Forelimb muscle (tissue), 1 donor: Measurements from ENCODE around the gene SERPINB6. TPM values are rescaled to one million over a fixed set of nuclear protein-coding genes. Genes with fewer than 3 reads are reported as not detected.
"Not testable (repeated sequence)": the region's sequence is repeated elsewhere in the genome, so short reads cannot be mapped to it uniquely, and the experiment has no call there.

ENCODE experiments used
- DNase-seq: peaks from one replicate; pipeline ENCODE4 v3.0.0-alpha.2; 2013; ENCODE audit warnings: low read depth
- polyA plus RNA-seq: library from polyadenylated mRNA; unstranded; fragments of 120-200 nt; gene quantifications from one replicate; pipeline ENCODE4 v1.2.1, GENCODE V29; 2013; ENCODE audit not compliant: insufficient read length

Gene SERPINB6
- polyA plus RNA-seq, 1 donor, result 80.5 TPM

DNA sequence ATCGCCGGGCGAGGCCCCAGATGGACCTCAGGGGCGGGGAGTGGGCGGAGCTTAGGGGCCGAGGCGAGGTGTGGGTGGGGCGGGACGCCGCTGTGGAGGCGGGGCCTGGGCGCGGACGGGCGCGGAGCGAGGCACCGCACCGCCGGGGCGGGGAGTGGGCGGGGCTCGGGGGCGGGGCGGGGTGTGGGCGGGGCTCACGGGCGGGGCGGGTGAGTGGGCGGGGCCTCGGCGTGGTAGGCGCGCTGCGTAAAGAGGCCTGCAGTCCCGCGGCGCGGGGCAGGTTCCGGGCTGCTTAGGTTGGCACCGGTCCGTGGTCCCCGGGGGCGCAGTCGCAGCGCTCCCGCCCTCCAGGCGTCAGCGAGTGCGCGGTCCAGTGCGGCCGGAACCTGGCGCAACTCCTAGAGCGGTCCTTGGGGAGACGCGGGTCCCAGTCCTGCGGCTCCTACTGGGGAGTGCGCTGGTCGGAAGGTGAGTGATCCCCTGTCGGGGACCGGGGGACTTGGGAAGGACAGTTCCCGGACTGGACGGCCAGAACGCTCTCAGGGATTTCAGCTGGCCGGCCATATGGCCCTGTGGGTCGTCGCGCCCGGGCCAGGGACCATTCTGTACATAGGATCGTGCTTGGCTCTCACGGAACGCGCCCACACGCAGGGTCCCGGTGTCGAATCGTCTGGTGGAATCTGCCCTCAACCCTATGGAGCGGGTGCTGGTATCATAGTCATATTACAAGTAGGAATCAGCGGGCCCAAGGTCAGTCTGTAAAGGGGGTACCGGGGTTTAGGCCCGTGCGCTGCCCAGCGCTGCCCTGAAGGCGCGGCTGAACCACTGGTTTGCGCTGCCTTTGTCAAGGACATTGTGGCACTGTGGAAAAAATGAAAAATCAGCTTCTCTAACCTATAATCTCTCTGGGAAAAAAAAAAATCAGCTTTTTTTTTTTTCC, 28.5 kb upstream of the SERPINB6 start, which contains the start of gene NQO2:
NQO2 (plus strand) TSS at position 277 of the 940 bp plus-strand sequence. CDS start 6,659 bp downstream, outside the sequence.
- no peak for DNase-seq

DNA sequence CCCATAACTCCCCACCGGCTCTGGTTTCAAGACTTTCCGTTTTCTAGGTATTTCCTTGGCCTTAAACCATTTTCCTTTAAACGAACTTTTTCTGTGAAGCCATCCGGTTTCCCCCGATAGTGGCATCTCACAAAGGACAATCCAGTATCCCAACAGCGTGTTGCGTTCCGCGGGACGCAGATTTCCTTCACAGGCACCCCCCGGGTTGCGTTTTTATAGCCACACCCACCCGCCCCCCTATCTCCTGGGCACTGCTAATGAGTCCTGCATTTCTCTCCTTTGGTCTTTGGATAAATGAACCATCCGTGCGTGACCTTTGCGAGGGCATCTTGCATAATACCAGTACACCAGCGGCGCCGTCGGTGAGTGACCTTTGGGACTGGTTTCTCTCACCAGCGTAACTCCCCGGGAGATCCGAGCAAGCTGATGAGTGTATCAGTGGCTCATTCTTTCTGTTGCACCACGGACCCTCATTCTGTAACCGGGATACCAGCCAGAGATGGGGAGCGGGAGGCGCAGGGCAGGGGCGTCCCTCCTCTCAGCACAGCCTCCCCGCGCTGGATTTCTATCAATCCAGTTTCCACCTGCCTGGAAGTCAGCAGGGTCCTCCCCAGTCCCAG, 27.7 kb upstream of the SERPINB6 start:
- no peak for DNase-seq

DNA sequence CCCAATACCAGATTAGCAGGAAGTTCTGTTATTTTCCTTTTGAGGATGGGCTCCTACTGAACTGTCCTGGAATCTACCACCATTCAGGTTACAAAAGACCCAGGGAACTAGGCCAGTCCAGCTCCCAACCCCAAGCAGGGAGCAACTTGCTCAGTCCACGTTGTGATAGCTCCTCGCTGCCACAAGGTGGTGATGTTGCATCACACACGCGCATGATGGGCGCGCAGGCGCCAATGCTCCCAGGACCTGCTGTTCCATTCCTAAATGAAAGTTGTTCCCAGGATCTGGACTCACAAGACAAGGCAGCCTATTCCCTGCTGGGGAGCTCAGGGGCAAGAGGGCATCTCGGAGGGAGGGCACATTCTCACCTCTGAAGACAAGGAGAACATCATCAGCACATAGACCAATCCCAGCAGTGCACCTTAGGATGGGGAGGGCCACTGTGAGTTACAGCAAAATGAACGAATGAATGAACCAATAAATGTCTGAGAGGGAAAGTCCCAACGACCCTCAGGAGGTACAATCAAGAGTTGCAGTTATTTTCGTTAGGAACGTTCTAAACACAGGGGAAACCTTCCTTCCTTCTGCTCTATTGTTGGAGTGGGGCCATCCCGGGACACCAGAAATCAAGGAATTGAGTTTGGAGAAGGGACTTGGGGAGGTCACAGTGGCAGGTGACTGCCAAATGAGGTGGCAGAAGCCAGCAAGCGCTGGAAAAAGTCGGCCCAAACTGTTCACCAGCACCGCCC, 27.1 kb upstream of the SERPINB6 start:
- DNase-seq, result not testable (repeated sequence)

DNA sequence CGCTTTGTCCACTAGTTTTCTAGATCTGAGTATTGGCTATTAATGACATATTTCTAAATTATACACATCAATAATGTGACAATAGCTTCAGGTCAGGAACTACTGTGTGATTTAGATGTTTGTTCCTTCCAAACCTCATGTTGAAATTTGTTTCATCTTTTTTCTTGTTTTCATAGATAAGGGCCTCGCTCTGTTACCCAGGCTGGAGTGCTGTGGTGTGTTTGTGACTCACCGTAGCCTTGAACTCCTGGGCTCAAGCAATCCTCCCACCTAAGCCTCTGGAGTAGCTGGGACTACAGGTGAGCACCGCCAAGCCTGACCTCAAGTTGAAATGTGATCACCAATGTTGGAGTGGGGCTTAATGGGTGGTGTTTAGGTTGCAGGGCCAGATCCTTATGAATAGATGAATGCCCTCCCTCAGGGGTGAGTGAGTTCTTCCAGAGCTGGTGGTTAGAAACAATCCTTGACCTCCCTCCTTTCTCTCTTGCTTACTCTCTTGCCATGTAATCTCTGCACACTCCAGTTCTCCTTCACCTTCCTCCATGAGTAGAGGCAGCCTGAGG, 22.5 kb upstream of the SERPINB6 start:
- DNase-seq, result no peak

DNA sequence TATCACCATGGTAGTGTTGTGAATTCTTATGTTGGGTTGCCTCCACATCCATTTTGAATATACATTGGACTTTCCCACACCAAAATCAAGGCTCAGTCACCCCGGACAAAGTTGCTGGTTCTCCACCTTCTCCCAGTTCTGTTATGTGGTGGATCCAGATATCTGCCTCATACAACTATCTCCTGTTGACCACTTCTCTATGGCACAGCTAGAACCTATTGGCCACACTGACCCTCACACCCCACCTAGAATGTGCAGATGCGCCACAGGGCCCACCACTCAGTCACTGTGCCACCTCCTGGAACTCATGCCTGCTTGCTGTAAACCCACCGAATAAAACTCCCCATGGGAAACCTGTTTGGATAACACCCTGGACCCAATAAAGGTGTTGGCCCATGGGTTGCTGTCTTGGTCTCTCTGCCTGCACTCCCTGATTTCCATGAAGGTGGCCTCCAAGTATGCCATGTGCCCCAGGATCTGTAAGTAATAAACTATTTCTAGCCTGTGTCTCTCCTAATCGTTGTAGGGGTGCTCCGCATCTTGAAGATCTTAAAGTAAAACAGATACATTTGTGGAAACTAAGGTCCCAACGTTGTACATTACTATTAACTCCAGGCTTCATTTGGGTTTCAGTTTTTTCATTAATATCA, 21.1 kb upstream of the SERPINB6 start:
- no peak for DNase-seq

DNA sequence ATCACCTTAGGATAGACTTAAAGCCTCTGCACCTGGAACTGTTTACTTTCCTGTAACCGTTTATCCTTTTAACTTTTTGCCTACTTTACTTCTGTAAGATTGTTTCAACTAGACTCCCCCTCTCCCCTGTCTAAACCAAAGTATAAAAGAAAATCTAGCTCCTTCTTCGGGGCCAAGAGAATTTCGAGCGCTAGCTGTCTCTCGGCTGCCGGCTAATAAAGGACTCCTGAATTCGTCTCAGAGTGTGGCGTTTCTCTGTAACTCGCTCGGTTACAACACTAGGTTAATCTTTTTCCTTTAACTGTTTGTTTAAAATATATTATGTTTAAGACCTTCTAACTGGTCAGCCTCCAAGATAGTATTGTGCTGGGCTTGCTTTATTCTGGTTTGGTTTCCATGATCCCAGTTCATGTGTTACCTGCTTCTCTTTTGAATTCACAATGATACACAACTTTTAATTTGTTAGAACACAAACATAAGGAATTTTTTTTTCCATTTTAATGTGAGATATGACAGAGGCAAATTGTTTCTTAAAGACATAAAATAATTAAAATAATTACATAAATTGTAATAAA, 19.7 kb upstream of the SERPINB6 start:
- no peak for DNase-seq

DNA sequence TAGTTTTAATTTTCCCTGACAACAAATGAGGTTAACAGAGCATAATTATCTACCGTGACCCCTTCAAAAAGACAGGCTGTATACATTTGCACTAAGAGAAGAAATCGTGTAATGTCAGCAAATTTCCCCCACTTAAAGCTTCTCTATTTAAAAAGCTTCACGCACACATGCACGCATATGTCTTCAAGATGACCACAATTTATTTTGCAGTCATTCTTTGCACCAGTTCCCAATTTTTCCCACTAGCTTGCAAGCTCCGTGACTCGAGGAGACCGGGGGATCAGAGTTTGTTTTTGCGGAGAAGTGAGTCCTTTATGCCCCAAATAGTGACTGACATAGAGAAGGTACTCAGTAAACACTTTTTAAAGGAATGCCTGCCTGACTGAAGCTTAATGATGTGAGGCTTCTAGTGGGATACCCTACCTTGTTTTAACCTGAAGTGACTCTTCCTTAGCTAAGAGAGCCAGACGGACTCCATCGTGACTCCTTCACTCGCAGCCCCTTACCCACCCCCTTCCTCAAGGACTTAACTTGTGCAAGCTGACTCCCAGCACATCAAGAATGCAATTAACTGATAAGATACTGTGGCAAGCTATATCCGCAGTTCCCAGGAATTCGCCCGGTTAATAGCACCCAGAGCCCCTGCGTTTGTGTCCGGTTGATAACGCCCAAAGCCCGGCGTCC, 19.0 kb upstream of the SERPINB6 start:
- DNase-seq, result no peak

DNA sequence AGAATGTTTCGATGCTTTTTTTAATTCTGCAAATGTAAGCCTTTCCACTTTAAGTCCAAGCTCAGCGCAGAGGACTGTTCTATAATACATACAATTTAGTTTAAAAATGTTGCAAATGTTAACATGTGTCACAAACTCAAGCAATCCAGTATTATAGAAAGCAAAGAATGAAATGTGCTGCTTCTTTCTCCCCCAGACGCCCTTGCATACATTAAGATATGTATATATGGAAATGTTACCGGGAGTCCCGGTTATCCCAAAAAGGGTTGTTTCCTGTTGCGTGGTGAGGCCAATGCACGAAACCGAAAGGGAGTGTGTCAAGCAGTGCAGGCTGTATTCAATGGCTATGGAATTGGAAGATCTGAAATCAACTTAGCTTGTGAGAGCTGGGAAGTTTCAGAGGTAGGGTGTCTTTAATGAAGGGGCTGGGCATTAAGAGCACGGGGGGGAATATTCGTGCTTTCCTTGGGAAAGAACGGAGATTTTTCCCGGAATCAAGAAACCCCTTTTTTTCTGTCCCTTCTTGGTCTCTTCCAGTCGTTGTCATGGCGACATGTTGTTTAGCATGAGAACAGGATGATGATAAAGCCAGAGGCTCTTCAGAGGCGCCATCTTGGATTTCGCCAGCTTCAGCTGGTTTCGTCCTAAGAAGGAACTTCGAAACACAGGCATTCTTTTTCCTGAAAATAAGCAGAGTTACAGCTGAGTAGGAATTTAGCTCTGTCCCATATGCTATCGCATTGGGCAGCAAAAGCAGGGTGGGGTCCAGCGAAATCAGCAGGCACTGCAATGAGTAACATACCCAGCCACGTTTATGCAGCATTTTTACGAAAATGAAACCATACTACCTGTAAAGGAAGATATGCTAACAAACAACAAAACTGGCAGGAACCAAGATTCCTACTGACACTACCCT, 18.2 kb upstream of the SERPINB6 start:
- peak; percentile 100 for DNase-seq

DNA sequence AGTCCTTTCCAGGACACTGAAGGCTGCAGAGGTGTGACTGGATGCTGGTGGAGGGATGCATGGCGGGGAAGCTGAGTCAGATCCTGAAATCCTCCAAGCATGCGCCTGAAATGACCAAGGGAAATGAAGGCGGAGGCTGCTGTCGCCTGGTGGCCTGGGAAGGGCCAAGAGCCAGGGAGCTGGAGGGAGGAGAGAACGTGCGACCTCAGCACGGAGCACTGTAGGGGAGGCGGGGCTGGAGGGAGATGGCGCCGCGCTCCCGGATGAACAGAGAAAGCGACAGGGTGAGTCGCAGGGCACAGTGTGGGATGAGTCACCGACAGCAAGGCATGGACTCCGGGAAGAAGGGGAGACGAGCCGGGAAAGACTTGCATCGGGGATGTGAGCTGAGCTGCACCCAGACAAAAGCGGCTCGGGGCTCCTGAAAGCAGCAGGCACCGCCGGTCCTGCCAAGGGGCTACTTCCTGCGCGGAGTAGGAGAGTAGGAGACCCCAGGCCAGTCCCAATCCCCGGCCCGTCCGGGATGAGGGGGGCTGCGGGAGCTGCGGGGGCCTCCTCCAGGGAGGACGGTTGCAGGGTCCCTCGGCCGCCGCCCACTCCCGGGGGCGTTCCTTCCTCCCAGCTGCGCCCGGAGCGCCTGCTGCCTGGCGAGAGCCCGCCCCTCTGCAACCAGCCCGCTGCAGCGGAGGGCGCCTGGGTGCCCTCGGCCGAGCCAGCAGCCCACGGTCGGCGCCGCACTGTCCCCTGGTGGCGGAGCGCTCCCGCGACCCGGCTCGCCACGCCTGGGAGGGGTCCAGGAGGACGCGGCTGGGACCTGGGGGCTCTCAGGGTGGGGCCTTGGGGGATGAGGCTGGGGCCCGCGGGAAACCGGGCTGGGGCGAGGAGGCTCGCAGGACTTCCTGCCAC, 17.3 kb upstream of the SERPINB6 start:
- no peak for DNase-seq

DNA sequence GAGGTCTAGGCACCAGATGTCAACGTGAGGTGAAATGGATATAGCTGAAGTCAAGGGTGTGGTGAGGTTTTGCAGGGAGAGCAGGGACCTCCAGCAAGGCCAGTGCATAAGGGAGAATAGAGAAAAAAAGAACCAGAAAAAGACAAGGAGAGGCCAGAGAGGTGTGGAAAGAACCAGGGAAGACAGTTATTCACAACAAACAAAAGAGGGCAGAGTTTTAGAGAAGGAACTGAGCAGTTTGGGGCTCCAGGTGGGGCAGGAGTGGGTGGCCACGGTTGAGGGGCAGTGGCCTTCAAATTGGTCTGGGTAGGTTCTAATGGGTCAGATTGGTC, 16.7 kb upstream of the SERPINB6 start:
- no peak for DNase-seq

DNA sequence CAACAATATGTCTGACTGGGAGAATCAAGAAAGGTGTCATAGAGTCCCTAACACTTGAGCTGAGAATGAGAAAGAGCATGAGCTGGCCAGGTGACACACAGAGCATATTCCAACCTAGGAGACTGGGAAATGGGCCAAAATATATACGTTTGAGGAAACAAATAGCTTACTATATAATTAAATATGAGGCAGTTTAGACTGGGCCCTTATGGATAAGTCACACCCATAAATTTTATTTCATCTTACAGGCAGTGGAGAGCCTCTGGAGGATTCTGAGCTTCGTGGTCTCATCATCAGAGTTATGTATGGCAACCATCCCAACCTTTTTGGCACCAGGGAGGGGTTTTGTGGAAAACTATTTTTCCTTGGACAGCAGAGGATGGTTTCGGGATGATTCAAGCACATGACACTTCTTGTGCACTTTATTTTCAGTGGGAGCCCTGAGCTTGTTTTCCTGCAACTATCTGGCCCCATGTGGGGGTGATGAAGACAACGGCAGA, 15.4 kb upstream of the SERPINB6 start:
- DNase-seq, result no peak

DNA sequence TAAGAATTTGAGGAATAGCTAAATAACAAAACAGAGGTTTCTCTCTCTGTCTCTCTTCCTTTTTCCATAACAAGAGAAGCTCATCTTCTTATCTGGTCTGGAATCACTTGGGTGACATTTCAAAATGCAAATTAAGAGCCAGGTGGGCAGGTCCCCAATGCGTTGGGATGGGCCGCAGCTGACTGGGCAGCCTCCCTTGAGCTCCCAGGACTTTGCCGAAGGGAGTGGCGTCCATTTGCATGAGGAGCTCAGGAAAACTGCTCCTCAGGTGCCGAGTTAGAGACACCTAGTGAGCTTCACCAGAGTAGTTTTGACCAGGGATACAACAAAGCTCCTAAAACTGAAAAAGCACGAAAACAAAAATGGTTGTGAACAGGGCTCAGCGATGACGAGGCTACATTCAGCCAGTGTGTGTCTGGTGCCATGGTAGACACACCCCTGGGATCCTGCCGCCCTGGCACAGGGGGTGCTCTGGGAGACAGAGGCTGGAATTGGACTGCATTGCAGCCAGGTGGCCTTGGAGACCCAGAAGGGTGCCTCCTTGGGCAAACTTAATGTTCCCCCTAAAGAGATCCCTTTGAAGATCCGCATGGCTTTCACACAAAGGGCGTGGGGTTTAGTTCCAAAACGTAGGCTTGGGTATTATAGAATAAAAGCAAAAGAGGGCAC, 13.5 kb upstream of the SERPINB6 start:
- DNase-seq, result no peak

DNA sequence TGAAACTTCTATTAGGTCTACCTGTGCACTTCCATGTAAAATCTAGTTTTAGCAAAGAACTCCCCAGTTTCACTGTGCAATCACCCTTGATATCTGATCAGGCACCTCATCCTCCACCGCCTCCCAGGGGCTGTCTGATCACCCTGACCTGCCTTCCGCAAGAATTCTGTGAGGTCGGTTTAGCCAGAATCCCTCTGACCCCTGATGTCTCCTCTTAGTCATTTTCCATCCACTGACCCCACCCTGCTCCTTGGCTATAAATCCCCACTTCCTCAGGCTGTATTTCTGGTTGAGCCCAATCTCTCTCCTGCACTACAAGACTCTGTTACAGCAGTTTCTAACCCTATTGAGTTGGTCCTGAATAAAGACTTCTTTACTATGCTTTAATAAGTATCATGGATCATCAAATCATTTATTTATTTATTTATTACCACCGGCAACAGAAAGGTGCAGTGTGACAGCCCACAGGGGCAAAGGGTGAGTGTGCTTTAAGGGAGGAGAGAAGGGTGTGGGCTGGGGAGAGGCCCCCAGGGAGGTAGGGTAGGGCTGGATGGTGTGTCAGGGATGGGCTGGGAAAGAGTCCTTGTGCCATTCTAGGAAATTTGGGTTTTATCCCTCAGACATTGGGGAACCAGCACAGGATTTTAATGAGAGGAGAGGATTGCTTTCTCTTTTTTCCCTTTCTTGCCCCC, 11.2 kb upstream of the SERPINB6 start:
- DNase-seq, result no peak

DNA sequence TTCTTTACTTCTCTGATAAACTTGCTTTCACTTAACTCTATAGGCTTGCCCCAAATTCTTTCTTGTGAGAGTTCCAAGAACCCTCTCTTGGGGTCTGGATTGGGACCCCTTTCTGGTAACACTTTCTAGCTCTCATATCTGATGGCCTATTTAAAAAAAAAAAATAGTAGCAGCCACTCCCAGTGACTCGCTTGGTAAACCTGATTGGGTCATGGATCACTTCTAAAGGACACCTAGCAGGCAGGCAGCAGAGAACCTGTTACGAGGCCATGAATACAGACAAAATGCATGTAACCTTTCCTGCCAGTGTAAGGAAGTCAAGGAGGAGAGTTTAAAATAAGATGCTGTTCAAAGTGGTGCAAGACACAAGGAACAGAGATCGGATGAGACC, 9.1 kb upstream of the SERPINB6 start:
- DNase-seq, result no peak

DNA sequence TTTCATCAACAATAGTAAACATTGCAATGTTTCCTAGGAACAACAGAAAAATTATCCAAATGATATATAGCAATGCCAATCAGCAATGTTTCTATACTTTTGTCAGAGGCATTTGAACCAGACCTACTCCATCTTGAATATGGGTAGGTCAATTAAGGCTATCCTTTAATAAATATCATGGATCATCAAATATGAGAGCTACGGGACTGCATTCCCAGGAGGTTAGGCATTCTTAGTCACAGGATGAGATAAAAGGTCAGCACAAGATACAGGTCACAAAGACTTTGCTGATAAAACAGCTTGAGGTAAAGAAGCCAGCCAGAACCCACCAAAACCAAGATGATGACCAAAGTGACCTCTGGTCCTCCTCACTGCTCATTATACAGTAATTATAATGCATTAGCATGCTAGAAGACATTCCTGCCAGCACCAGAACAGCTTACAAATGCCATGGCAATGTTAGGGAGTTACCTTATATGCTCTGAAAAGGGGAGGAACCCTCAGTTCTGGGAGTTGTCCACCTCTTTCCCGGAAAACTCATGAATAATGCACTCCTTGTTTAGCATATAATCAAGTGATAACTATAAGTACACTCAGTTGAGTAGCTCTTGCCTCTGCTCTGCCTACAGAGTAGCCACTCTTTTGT, 8.6 kb upstream of the SERPINB6 start:
- DNase-seq, result no peak

DNA sequence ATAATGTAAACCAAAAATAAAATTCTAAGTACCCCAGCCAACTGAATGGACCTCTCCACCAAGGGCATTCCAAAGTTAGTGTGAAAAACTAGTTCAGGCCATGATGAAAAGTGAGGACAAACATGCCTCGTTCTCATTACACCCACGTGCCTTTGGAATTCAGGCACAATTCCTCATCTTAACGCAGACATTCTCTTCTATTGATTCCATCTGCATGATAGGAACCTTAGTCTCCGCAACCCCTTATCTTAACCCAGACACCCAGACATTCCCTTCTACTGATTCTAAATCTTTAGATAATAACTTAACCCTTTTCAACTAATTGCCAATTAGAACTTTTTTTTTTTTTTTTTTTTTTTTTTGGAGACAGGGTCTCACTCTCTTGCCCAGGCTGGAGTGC, 7.6 kb upstream of the SERPINB6 start:
- no peak for DNase-seq
